ENCODE measurements around the gene FBXO38.

The FBXO38 gene

GRCh38 chr5:148381906-148382305 is 1.9 kb upstream of the FBXO38 start:
- DNase-seq (ENCODE audit: insufficient read length, low spot score) (no peak), FAIRE-seq (no peak)

GRCh38 chr5:148382961-148383360 is 797 bp upstream of the FBXO38 start:
- FAIRE-seq: no peak
- DNase-seq (ENCODE audit: insufficient read length, low spot score): no peak

- FAIRE-seq: peak; percentile 28
- no peak for DNase-seq (ENCODE audit: insufficient read length, low spot score)
These were observed 601 bp downstream of the FBXO38 start for GRCh38 chr5:148384380-148384737.

GRCh38 chr5:148385094-148385493 is 1.3 kb downstream of the FBXO38 start:
- FAIRE-seq (no peak), DNase-seq (ENCODE audit: insufficient read length, low spot score) (no peak)

- no peak for DNase-seq (ENCODE audit: insufficient read length, low spot score)
- FAIRE-seq: no peak
These were observed 2.3 kb downstream of the FBXO38 start for GRCh38 chr5:148386041-148386440.

GRCh38 chr5:148387325-148387724 is 3.6 kb downstream of the FBXO38 start:
- no peak for FAIRE-seq
- no peak for DNase-seq (ENCODE audit: insufficient read length, low spot score)

- DNase-seq (ENCODE audit: insufficient read length, low spot score) (no peak), FAIRE-seq (no peak)
These were observed 4.9 kb downstream of the FBXO38 start for GRCh38 chr5:148388696-148389095.

- no peak for FAIRE-seq
These were observed 7.2 kb downstream of the FBXO38 start for GRCh38 chr5:148390914-148391313.

GRCh38 chr5:148391422-148391821 is 7.7 kb downstream of the FBXO38 start:
- DNase-seq (ENCODE audit: insufficient read length, low spot score) (no peak), FAIRE-seq (no peak)

More at GRCh38 chr5:148390914-148391313, 7.2 kb downstream of the FBXO38 start:
- no peak for DNase-seq (ENCODE audit: insufficient read length, low spot score)

- FAIRE-seq (no peak), DNase-seq (ENCODE audit: insufficient read length, low spot score) (no peak)
These were observed 9.6 kb downstream of the FBXO38 start for GRCh38 chr5:148393390-148393741.

- no peak for FAIRE-seq
- no peak for DNase-seq (ENCODE audit: insufficient read length, low spot score)
These were observed 10.8 kb downstream of the FBXO38 start for GRCh38 chr5:148394587-148395019.

GRCh38 chr5:148395031-148395430 is 11.3 kb downstream of the FBXO38 start:
- FAIRE-seq: no peak
- DNase-seq (ENCODE audit: insufficient read length, low spot score): no peak

- no peak for DNase-seq (ENCODE audit: insufficient read length, low spot score)
These were observed 14.3 kb downstream of the FBXO38 start for GRCh38 chr5:148397968-148398595.

GRCh38 chr5:148398698-148399121 is 15.0 kb downstream of the FBXO38 start:
- no peak for DNase-seq (ENCODE audit: insufficient read length, low spot score)
- no peak for FAIRE-seq

More at GRCh38 chr5:148397968-148398595, 14.3 kb downstream of the FBXO38 start:
- FAIRE-seq: no peak

- DNase-seq (ENCODE audit: insufficient read length, low spot score): no peak
- FAIRE-seq: no peak
These were observed 17.8 kb downstream of the FBXO38 start for GRCh38 chr5:148401604-148402003.

- DNase-seq (ENCODE audit: insufficient read length, low spot score) (no peak), FAIRE-seq (no peak)
These were observed 19.6 kb downstream of the FBXO38 start for GRCh38 chr5:148403344-148403743.

GRCh38 chr5:148406406-148406805 is 22.6 kb downstream of the FBXO38 start:
- FAIRE-seq (no peak), DNase-seq (ENCODE audit: insufficient read length, low spot score) (no peak)

GRCh38 chr5:148408092-148408491 is 24.3 kb downstream of the FBXO38 start:
- DNase-seq (ENCODE audit: insufficient read length, low spot score) (no peak), FAIRE-seq (no peak)

GRCh38 chr5:148412124-148412523 is 28.4 kb downstream of the FBXO38 start:
- no peak for FAIRE-seq

GRCh38 chr5:148414833-148415232 is 31.1 kb downstream of the FBXO38 start:
- FAIRE-seq (no peak), DNase-seq (ENCODE audit: insufficient read length, low spot score) (no peak)

More at GRCh38 chr5:148412124-148412523, 28.4 kb downstream of the FBXO38 start:
- DNase-seq (ENCODE audit: insufficient read length, low spot score): no peak

- DNase-seq (ENCODE audit: insufficient read length, low spot score): no peak
- FAIRE-seq: no peak
These were observed 32.7 kb downstream of the FBXO38 start for GRCh38 chr5:148416416-148416815.

- no peak for FAIRE-seq
- DNase-seq (ENCODE audit: insufficient read length, low spot score): no peak
These were observed 33.2 kb downstream of the FBXO38 start for GRCh38 chr5:148416921-148417320.

- no peak for DNase-seq (ENCODE audit: insufficient read length, low spot score)
- FAIRE-seq: no peak
These were observed 34.8 kb downstream of the FBXO38 start for GRCh38 chr5:148418511-148418910.
